Activated T-cell treated with anti-CD3 and anti-CD28 coated beads, Interleukin-2, amount 50 U/mL, for 4 hours (primary cell): ENCODE data around the gene NDUFS7. TPM values are rescaled to one million over a fixed set of nuclear protein-coding genes. Genes with fewer than 3 reads are reported as not detected.

ENCODE experiments used
- ATAC-seq, 2 donors: fragments of 200-7000 bp; cut with Tn5 transposase; one replicate each; pipeline ENCODE4 v1.10.0; 2021
- DNase-seq: peaks from one replicate; pipeline ENCODE4 v3.0.0-alpha.2; 2020
- H3K27me3 Mint-ChIP-seq: one replicate; pipeline ENCODE4 v1.8.0; 2021; ENCODE audit warnings: low read depth, mixed read lengths
- H3K36me3 Mint-ChIP-seq: one replicate; pipeline ENCODE4 v1.8.0; 2022; ENCODE audit warnings: mixed read lengths; ENCODE audit not compliant: insufficient read depth
- H3K4me1 Mint-ChIP-seq: one replicate; pipeline ENCODE4 v1.8.0; 2021; ENCODE audit warnings: low read depth, mixed read lengths
- H3K4me3 Mint-ChIP-seq: one replicate; pipeline ENCODE4 v1.8.0; 2021; ENCODE audit warnings: mild to moderate bottlenecking, moderate library complexity, mixed read lengths
- H3K9me3 Mint-ChIP-seq: one replicate; pipeline ENCODE4 v1.8.0; 2021; ENCODE audit warnings: mixed read lengths
- total RNA-seq, 3 donors: library from RNA; stranded (reverse); gene quantifications; one replicate each; pipeline ENCODE4 v1.2.1, GENCODE V29; 2021

Gene NDUFS7
- total RNA-seq, 3 donors from 2014 or later = 124 to 142 (median 137) TPM

DNA sequence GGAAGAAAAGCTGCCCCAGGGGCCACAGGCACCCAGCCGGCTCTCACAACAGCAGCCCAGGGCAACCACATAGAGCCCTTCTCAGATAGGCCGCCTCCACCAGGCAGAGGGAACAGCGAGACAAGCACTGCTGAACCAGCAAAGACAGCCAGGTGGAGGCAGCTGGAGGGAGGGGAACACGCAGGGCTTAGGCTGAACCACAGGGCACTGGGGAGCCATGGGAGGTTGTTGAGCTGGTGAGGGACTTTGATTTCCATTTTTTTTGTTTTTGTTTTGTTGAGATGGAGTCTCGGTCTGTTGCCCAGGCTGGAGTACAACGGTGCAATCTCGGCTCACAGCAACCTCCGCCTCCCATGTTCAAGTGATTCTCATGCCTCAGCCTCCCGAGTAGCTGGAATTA, 14.1 kb downstream of the NDUFS7 start:
- H3K27me3 Mint-ChIP-seq = peaks cover 2% of the 10 kb centered on the region
- DNase-seq = no peak
- H3K9me3 Mint-ChIP-seq = no peaks in the 10 kb centered on the region
- no peak for ATAC-seq
- H3K36me3 Mint-ChIP-seq = peaks cover 3% of the 10 kb centered on the region
- H3K4me3 Mint-ChIP-seq = no peak overlapping the region
- peaks cover 8% of the 10 kb centered on the region for H3K4me1 Mint-ChIP-seq

GRCh38 chr19:1399079-1399478, 15.4 kb downstream of the NDUFS7 start:
- no peaks in the 10 kb centered on the region for H3K9me3 Mint-ChIP-seq
- DNase-seq (no peak), ATAC-seq (no peak)
- peaks cover 11% of the 10 kb centered on the region for H3K4me1 Mint-ChIP-seq
- H3K4me3 Mint-ChIP-seq = no peak overlapping the region
- H3K27me3 Mint-ChIP-seq = peaks cover 5% of the 10 kb centered on the region
- H3K36me3 Mint-ChIP-seq = no peaks in the 10 kb centered on the region

- ATAC-seq (no peak), DNase-seq (no peak)
- no peaks in the 10 kb centered on the region for H3K9me3 Mint-ChIP-seq
- H3K36me3 Mint-ChIP-seq = no peaks in the 10 kb centered on the region
- H3K4me1 Mint-ChIP-seq = peaks cover 11% of the 10 kb centered on the region
- peaks cover 5% of the 10 kb centered on the region for H3K27me3 Mint-ChIP-seq
- H3K4me3 Mint-ChIP-seq = no peak overlapping the region
These were observed 16.0 kb downstream of the NDUFS7 start for GRCh38 chr19:1399745-1400144.

GRCh38 chr19:1400281-1401137, 16.8 kb downstream of the NDUFS7 start:
- DNase-seq (no peak), ATAC-seq (peak; percentile 32 to 39)
- peaks cover 11% of the 10 kb centered on the region for H3K4me1 Mint-ChIP-seq
- H3K36me3 Mint-ChIP-seq = no peaks in the 10 kb centered on the region
- no peaks in the 10 kb centered on the region for H3K9me3 Mint-ChIP-seq
- peak overlapping the region; percentile 73 for H3K4me3 Mint-ChIP-seq
- H3K27me3 Mint-ChIP-seq = peaks cover 5% of the 10 kb centered on the region

DNA sequence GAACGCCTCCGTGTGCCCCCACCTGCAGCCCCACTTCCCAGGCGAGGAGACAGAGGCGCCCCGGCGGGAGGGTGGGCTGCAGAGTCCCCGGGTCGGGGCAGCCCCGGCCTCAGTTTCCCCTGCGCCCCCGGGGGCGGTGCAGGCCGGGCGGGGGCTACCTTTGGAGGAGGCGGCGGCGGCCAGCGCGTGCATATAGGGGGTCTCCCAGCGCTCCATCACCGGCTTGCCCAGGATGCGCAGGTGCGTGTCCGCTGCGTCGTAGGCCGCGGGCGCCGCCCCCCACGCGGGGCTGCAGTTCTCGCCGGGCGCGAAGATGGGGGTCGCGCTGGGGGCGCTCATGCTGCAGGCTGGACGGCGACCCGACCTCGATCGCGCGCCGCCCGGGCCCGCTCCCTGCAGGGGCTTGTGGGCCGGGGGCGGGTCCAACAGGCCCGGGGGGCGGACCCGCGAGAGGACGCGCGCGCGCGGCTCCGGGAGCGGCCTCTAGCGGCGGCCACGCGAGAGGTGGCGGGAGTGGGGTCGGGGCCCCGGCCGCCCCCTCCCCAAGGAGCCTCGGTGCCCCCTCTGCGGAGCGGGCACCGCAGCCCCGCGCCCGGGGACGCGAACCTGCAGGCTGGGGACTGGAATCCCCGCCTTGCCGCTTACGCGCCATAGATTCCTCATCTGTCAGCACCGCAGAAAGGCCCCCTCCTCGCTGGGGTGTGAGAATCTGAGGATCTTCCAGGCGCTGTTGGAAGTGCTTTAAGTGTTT, 17.6 kb downstream of the NDUFS7 start, which contains the start of gene GAMT:
Gene GAMT (minus strand): TSS at position 405 of the 751 bp plus-strand sequence. CDS start 66 bp downstream, at position 339.
- Mint-ChIP-seq H3K9me3 (no peaks in the 10 kb centered on the region), H3K36me3 (no peaks in the 10 kb centered on the region), H3K4me3 (peak within 1 kb of the TSS; percentile 73), H3K27me3 (peaks cover 5% of the 10 kb centered on the region), H3K4me1 (peaks cover 9% of the 10 kb centered on the region)
- DNase-seq (peak; percentile 50), ATAC-seq (peak; percentile 86 to 87)

GRCh38 chr19:1401889-1402217, 18.1 kb downstream of the NDUFS7 start:
- Mint-ChIP-seq H3K27me3 (peaks cover 5% of the 10 kb centered on the region), H3K4me3 (peak overlapping the region; percentile 53), H3K36me3 (no peaks in the 10 kb centered on the region), H3K9me3 (no peaks in the 10 kb centered on the region), H3K4me1 (peaks cover 11% of the 10 kb centered on the region)
- ATAC-seq (no peak), DNase-seq (no peak)

DNA sequence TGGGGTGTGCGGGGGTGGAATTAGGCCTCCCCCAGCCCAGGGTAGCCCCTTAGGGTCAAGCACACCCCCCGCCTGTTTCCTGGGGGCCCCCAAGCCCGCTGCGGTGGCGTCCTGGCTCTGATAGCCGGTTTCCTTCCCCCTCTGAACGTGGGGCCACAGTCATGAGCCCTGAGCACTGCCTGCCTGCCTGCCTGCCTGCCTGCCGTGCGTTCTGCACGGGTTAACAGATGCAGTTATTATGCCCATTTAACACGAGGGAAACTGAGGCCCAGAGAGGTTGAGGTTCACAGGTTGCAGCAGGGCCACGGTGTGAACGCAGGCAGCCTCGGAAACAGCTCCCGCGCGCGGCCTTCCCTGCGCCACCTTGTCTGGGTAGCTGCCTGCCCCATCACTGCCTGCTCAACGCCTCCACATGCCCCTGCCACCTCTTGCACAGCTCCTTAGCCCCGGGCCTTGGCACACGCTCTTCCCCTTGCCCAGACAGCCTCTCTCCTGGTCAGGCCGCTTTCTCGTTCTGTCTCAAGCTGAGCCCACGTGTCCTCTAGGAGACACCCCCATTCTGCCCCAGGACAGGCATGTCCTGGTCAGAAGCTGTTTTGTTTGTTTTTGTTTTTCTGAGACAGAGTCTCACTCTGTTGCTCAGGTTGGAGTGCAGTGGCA, 18.8 kb downstream of the NDUFS7 start:
- ATAC-seq (no peak), DNase-seq (no peak)
- no peaks in the 10 kb centered on the region for H3K36me3 Mint-ChIP-seq
- peak overlapping the region; percentile 47 for H3K4me3 Mint-ChIP-seq
- H3K27me3 Mint-ChIP-seq = peaks cover 5% of the 10 kb centered on the region
- H3K9me3 Mint-ChIP-seq = no peaks in the 10 kb centered on the region
- peaks cover 11% of the 10 kb centered on the region for H3K4me1 Mint-ChIP-seq

DNA sequence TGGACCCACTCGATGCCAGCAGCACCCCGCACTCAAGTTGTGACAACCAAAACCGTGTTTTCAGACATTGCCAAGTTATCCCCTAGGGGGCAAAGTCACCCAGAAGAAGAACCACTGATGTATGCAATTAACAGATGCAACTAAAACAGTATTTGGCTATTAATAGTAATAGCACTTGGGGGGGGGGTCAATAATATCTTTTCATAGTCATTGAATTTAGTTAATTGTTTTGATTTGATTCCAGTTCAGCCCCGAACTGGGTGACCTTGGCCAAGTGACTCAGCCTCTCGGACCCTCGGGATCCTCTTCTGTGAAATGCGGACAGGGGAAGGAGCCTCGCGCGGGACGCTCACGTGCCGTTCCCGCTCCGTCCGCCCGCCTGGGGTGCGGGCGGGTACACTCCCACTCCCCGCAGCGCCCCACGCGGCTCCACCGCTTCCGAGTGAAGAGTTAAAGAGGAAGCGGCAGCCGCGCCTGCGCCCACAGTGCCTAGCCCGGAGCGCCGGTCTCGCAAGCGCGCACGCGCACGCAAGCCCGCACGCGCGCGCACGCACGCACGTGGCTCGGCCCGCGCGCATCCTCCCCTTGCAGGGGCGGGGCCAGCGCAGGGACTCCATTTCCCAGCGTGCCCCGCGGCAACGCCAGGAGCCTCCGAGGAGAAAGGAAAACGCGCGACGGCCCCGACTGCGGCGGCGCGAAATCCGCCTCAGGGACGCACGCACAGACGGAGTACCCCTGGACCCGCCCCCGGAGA, 23.2 kb downstream of the NDUFS7 start:
- Mint-ChIP-seq H3K36me3 (peaks cover 10% of the 10 kb centered on the region), H3K9me3 (no peaks in the 10 kb centered on the region), H3K4me1 (peaks cover 44% of the 10 kb centered on the region), H3K4me3 (peak overlapping the region; percentile 74), H3K27me3 (peaks cover 5% of the 10 kb centered on the region)
- DNase-seq (peak; percentile 99), ATAC-seq (peak; percentile 77 to 78)

DNA sequence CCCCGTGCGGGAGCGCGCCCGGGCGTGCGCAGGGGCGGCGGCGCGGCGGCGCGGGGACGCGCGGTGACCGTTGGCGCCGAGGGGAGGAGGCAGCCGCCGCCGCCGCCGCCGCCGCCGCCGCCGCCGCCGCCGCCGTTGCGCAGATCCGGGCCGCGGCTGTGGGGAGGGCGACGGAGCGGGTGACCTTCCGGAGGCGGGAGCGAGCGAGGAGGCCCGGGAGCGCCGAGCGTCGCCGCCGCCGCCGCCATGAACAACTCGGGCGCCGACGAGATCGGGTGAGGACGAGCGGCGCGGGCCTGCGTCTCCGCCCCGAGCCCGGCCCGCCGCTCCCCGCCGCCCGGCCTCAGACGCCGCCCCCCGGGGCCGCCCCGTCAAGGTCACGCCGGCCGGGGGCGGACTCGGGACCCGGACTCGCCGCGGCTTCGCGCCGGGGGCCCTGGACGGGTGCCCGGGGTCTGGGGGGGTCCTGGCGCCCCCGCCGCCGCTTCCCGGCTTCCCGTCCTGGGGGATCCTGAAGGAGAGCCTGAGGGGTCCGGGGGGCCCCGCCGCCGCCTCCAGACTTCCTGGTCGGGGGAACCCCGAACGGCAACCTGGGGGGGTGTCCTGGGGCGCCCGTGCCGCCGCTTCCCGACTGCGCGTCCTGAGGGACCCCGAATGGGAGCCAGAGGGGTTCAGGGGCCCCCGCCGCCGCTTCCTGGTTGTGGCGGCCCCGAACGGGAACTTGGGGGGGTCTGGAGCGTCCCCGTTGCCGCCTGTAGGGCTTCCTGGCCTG, 24.0 kb downstream of the NDUFS7 start, which contains the start of gene DAZAP1:
Gene DAZAP1 (plus strand): TSS at position 59 of the 772 bp plus-strand sequence. CDS start 188 bp downstream, at position 247.
- ATAC-seq = peak; percentile 39 to 40
- no peaks in the 10 kb centered on the region for H3K9me3 Mint-ChIP-seq
- H3K4me1 Mint-ChIP-seq = peaks cover 48% of the 10 kb centered on the region
- H3K27me3 Mint-ChIP-seq = peaks cover 4% of the 10 kb centered on the region
- H3K4me3 Mint-ChIP-seq = peak within 1 kb of the TSS; percentile 96
- DNase-seq = peak; percentile 36
- H3K36me3 Mint-ChIP-seq = peaks cover 10% of the 10 kb centered on the region

- DNase-seq (peak; percentile 50), ATAC-seq (peak; percentile 21 to 27)
- Mint-ChIP-seq H3K27me3 (peaks cover 2% of the 10 kb centered on the region), H3K36me3 (peaks cover 11% of the 10 kb centered on the region), H3K9me3 (no peaks in the 10 kb centered on the region), H3K4me3 (peak overlapping the region; percentile 96), H3K4me1 (peaks cover 51% of the 10 kb centered on the region)
These were observed 24.8 kb downstream of the NDUFS7 start for GRCh38 chr19:1408300-1409203.

DNA sequence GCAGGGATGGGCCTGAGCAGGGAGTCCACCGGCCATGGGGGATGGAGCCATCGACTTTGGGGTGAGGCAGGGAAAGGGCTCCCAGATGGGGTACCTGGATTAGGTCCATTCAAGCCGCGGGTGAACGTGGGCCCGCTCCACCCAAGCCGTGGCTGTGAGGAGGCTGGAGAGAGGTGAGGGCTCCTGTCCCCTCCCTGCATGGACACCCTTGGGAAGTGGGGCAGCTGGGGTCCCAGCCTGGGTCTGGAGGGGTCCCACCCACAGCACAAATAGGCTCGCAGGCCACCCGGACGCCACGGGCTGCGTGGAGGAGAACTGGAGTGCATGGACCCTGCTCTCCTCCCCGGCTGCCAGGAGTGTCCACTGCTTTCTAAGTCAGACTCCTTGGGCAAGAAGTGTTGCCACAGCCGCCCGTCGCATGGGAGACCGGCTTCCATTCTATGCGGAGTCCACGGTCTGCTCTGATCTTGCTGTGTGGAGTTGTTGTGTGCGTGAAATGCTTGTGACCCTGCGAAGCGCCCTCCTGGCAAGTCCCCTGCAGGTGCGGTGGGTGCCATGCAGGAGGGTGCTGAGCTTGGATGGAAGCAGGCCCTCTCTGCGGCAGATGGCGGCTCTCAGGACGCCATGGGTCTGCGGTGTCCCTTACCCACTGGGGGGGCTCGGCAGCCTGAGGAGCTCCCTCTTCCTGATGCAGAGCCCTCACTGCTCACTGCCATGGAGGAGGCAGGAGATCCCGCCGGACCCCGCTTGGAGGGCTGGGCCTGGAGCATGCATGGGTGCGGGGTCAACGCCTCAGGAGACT, 25.7 kb downstream of the NDUFS7 start:
- H3K9me3 Mint-ChIP-seq = no peaks in the 10 kb centered on the region
- H3K36me3 Mint-ChIP-seq = peaks cover 11% of the 10 kb centered on the region
- peak overlapping the region; percentile 96 for H3K4me3 Mint-ChIP-seq
- H3K27me3 Mint-ChIP-seq = no peaks in the 10 kb centered on the region
- DNase-seq (no peak), ATAC-seq (no peak)
- peaks cover 57% of the 10 kb centered on the region for H3K4me1 Mint-ChIP-seq
